Hepatocyte (in vitro differentiated cells): ENCODE results near the gene ZNF407. TPM values are rescaled to one million over a fixed set of nuclear protein-coding genes. Genes with fewer than 3 reads are reported as not detected.

Source experiments
- DNase-seq: peaks from one replicate; pipeline ENCODE4 v3.0.0-alpha.2; 2016; ENCODE audit warnings: low spot score
- H2AFZ ChIP-seq: fragments of 200-600 bp; sonication (generic); 2 replicates; pipeline ENCODE4 v1.6.0; 2016; ENCODE audit warnings: antibody characterized with exemption, mild to moderate bottlenecking
- H3K27ac ChIP-seq: fragments of 200-600 bp; sonication (generic); 2 replicates; pipeline ENCODE4 v1.5.1; 2016; ENCODE audit warnings: mild to moderate bottlenecking
- H3K27me3 ChIP-seq: fragments of 200-600 bp; sonication (generic); 2 replicates; pipeline ENCODE4 v1.6.1; 2016
- H3K36me3 ChIP-seq: fragments of 200-600 bp; sonication (generic); replicated peaks from 2 replicates; pipeline ENCODE4 v1.5.1; 2016; ENCODE audit warnings: low read depth; ENCODE audit not compliant: insufficient read depth
- H3K4me1 ChIP-seq: fragments of 200-600 bp; sonication (generic); 2 replicates; pipeline ENCODE4 v1.5.1; 2016; ENCODE audit warnings: mild to moderate bottlenecking, moderate library complexity; ENCODE audit not compliant: insufficient read depth
- H3K4me2 ChIP-seq: fragments of 200-600 bp; sonication (generic); 2 replicates; pipeline ENCODE4 v1.6.0; 2016
- H3K4me3 ChIP-seq: fragments of 200-600 bp; sonication (generic); 2 replicates; pipeline ENCODE4 v1.5.1; 2016; ENCODE audit warnings: mild to moderate bottlenecking
- H3K79me2 ChIP-seq: fragments of 200-600 bp; sonication (generic); 2 replicates; pipeline ENCODE4 v1.6.0; 2017; ENCODE audit warnings: mild to moderate bottlenecking
- H3K9me2 ChIP-seq: fragments of 200-600 bp; sonication (generic); replicated peaks from 2 replicates; pipeline ENCODE4 v1.6.0; 2017; ENCODE audit warnings: mild to moderate bottlenecking; ENCODE audit not compliant: insufficient read depth
- H3K9me3 ChIP-seq: fragments of 200-600 bp; sonication (generic); 2 replicates; pipeline ENCODE4 v1.5.1; 2016; ENCODE audit warnings: low read depth, mild to moderate bottlenecking
- H4K20me1 ChIP-seq: fragments of 200-600 bp; sonication (generic); 2 replicates; pipeline ENCODE4 v1.6.0; 2016; ENCODE audit warnings: mild to moderate bottlenecking; ENCODE audit not compliant: insufficient read depth, poor library complexity, severe bottlenecking
- CTCF ChIP-seq: fragments of 200-600 bp; sonication (generic); IDR thresholded peaks from 2 replicates; pipeline ENCODE4 v1.5.1; 2016; ENCODE audit warnings: antibody characterized with exemption, mild to moderate bottlenecking; ENCODE audit not compliant: poor library complexity
- EZH2 ChIP-seq: fragments of 200-600 bp; sonication (generic); IDR thresholded peaks from 2 replicates; pipeline ENCODE4 v1.6.1; 2016; ENCODE audit warnings: antibody characterized with exemption, mild to moderate bottlenecking, borderline replicate concordance
- EZH2phosphoT487 ChIP-seq: fragments of 200-600 bp; sonication (generic); IDR thresholded peaks from one replicate; pipeline ENCODE4 v1.6.1; 2018; ENCODE audit warnings: antibody characterized with exemption, mild to moderate bottlenecking, low read depth, moderate library complexity; ENCODE audit not compliant: unreplicated experiment, severe bottlenecking
- WGBS: methylation state at CpG from one replicate; pipeline ENCODE4 v1.1.6; 2016; ENCODE audit warnings: low lambda C conversion rate; ENCODE audit errors: missing lambda C conversion rate; 5-methylcytosine and 5-hydroxymethylcytosine counted together
- polyA plus RNA-seq: library from polyadenylated mRNA; unstranded; fragments of >200 nt; fragmentation: Nextera tagmentation; extraction: Ambion mirVana; gene quantifications from 2 replicates; pipeline ENCODE4 v1.2.1, GENCODE V29; 2016
- total RNA-seq: library from RNA; depleted of rRNA; stranded (reverse); fragments of >200 nt; gene quantifications from 2 replicates; pipeline ENCODE4 v1.2.3, GENCODE V29; 2014

ZNF407 gene
- total and polyA plus RNA-seq, 2 experiments from 2014 or later = 3.2 to 12.4 TPM

GRCh38 chr18:74626049-74626874 lies 28.6 kb downstream of the ZNF407 start:
- Histone ChIP-seq H3K9me2 (no peaks in the 10 kb centered on the region), H3K4me3 (no peak overlapping the region), H2AFZ (no peak overlapping the region), H3K79me2 (peaks cover 52% of the 10 kb centered on the region), H3K4me2 (no peak overlapping the region), H3K27ac (no peak overlapping the region), H3K9me3 (no peaks in the 10 kb centered on the region), H3K4me1 (no peaks in the 10 kb centered on the region), H3K36me3 (no peaks in the 10 kb centered on the region), H3K27me3 (no peaks in the 10 kb centered on the region), H4K20me1 (no peaks in the 10 kb centered on the region)
- 75% methylated on average over 9 of the region's 9 CpGs for WGBS
- TF ChIP-seq EZH2phosphoT487 (no peak), CTCF (no peak), EZH2 (no peak)
- no peak for DNase-seq

- Histone ChIP-seq H3K79me2 (peaks cover 23% of the 10 kb centered on the region), H4K20me1 (no peaks in the 10 kb centered on the region), H3K27me3 (no peaks in the 10 kb centered on the region), H3K36me3 (no peaks in the 10 kb centered on the region), H3K4me2 (no peak overlapping the region), H3K9me3 (no peaks in the 10 kb centered on the region), H3K27ac (no peak overlapping the region), H3K9me2 (no peaks in the 10 kb centered on the region), H3K4me1 (no peaks in the 10 kb centered on the region), H3K4me3 (no peak overlapping the region), H2AFZ (no peak overlapping the region)
- no peak for DNase-seq
- WGBS = 76% methylated on average over 6 of the region's 6 CpGs
- TF ChIP-seq CTCF (no peak), EZH2 (no peak), EZH2phosphoT487 (no peak)
These were observed 33.1 kb downstream of the ZNF407 start for GRCh38 chr18:74630804-74631203.

- no peaks in the 10 kb centered on the region for H3K27me3 ChIP-seq
- no peaks in the 10 kb centered on the region for H3K36me3 ChIP-seq
- H3K9me3 ChIP-seq = no peaks in the 10 kb centered on the region
- DNase-seq = no peak
- no peak for TF ChIP-seq EZH2phosphoT487
- TF ChIP-seq CTCF = no peak
- TF ChIP-seq EZH2 = no peak
- peaks cover 20% of the 10 kb centered on the region for H3K79me2 ChIP-seq
- 74% methylated on average over 2 of the region's 2 CpGs for WGBS
- no peak overlapping the region for H3K4me2 ChIP-seq
- no peak overlapping the region for H3K27ac ChIP-seq
- no peak overlapping the region for H3K4me3 ChIP-seq
- no peaks in the 10 kb centered on the region for H3K4me1 ChIP-seq
- H4K20me1 ChIP-seq = no peaks in the 10 kb centered on the region
- no peaks in the 10 kb centered on the region for H3K9me2 ChIP-seq
- no peak overlapping the region for H2AFZ ChIP-seq
These were observed 33.5 kb downstream of the ZNF407 start for GRCh38 chr18:74631212-74631611.
